Muscle layer of duodenum (tissue), 2 donors: ENCODE measurements around the gene LGALS7B.

ENCODE experiments used
- H3K27ac ChIP-seq: one replicate; pipeline ENCODE4 v1.7.0; 2013; ENCODE audit warnings: mild to moderate bottlenecking, low read length
- H3K27me3 ChIP-seq: one replicate; pipeline ENCODE4 v1.7.0; 2013; ENCODE audit warnings: low read depth, mild to moderate bottlenecking, control low read depth, low read length
- H3K36me3 ChIP-seq, 2 donors: one replicate each; pipeline ENCODE4 v1.7.0; 2013; ENCODE audit warnings: low read length in 2 of 2, control low read depth in 1 of 2, mild to moderate bottlenecking in 1 of 2; ENCODE audit not compliant: insufficient read depth in 2 of 2, control insufficient read depth in 1 of 2
- H3K4me1 ChIP-seq, 2 donors: one replicate each; pipeline ENCODE4 v1.7.0; 2013; ENCODE audit warnings: low read length in 2 of 2, mild to moderate bottlenecking in 2 of 2, control low read depth in 1 of 2, moderate library complexity in 1 of 2; ENCODE audit not compliant: insufficient read depth in 2 of 2, control insufficient read depth in 1 of 2
- H3K4me3 ChIP-seq, 2 donors: one replicate each; pipeline ENCODE4 v1.7.0; 2013; ENCODE audit warnings: low read length in 2 of 2, low read depth in 1 of 2, mild to moderate bottlenecking in 1 of 2
- H3K9me3 ChIP-seq, 2 donors: one replicate each; pipeline ENCODE4 v1.7.0; 2013; ENCODE audit warnings: low read length in 2 of 2, control low read depth in 1 of 2, mild to moderate bottlenecking in 1 of 2; ENCODE audit not compliant: control insufficient read depth in 1 of 2
- donor health status: healthy.

The LGALS7B gene

GRCh38 chr19:38788478-38789243, at the start of gene LGALS7B:
Gene LGALS7B, plus strand, starts transcription at chr19:38789200. Its CDS starts 27 bp downstream, at chr19:38789227.
- Histone ChIP-seq H3K9me3 (no peaks in the 10 kb centered on the region), H3K36me3 (no peaks in the 10 kb centered on the region), H3K27me3 (no peaks in the 10 kb centered on the region), H3K27ac (no peak within 1 kb of the TSS), H3K4me3 (no peak within 1 kb of the TSS), H3K4me1 (peaks cover 0 to 4% of the 10 kb centered on the region in 2 donors)

- Histone ChIP-seq H3K4me1 (peaks cover 0 to 5% of the 10 kb centered on the region in 2 donors), H3K27ac (no peak overlapping the region), H3K27me3 (no peaks in the 10 kb centered on the region), H3K9me3 (no peaks in the 10 kb centered on the region), H3K36me3 (no peaks in the 10 kb centered on the region), H3K4me3 (no peak overlapping the region)
Observed at GRCh38 chr19:38739440-38740256, 49.4 kb upstream of the LGALS7B start.

GRCh38 chr19:38740257-38740592, 48.8 kb upstream of the LGALS7B start:
- Histone ChIP-seq H3K4me1 (peaks cover 0 to under 1% of the 10 kb centered on the region in 2 donors), H3K9me3 (no peaks in the 10 kb centered on the region), H3K36me3 (no peaks in the 10 kb centered on the region), H3K27ac (no peak overlapping the region), H3K4me3 (no peak overlapping the region), H3K27me3 (no peaks in the 10 kb centered on the region)

DNA sequence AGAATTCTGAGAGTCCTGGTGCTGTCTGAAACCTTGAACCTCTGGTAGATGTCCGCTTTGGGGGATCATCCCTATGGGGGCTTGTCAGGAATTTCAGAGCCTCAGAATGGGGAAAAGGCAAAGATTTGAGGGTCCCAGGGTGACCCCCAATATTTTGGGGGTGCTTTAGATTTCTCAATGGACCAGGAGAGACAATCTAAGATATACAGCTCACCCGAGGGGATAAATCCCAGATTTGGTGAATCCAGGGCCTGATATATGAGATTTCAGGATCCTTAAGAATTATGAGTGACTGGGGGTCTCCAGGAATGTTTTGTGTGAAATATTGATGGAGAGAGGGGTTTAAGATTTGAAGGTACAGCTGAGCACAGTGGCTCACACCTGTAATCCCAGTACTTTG, 48.1 kb upstream of the LGALS7B start:
- Histone ChIP-seq H3K27me3 (no peaks in the 10 kb centered on the region), H3K4me1 (no peaks in the 10 kb centered on the region), H3K36me3 (no peaks in the 10 kb centered on the region), H3K27ac (no peak overlapping the region), H3K9me3 (no peaks in the 10 kb centered on the region), H3K4me3 (no peak overlapping the region)

- Histone ChIP-seq H3K4me3 (no peak overlapping the region), H3K4me1 (no peaks in the 10 kb centered on the region), H3K36me3 (no peaks in the 10 kb centered on the region), H3K27me3 (no peaks in the 10 kb centered on the region), H3K27ac (no peak overlapping the region), H3K9me3 (no peaks in the 10 kb centered on the region)
Observed at GRCh38 chr19:38741670-38742069, 47.3 kb upstream of the LGALS7B start.

- Histone ChIP-seq H3K27ac (no peak overlapping the region), H3K36me3 (no peaks in the 10 kb centered on the region), H3K27me3 (no peaks in the 10 kb centered on the region), H3K4me3 (no peak overlapping the region), H3K9me3 (no peaks in the 10 kb centered on the region), H3K4me1 (no peaks in the 10 kb centered on the region)
Observed at GRCh38 chr19:38742296-38742695, 46.7 kb upstream of the LGALS7B start.

DNA sequence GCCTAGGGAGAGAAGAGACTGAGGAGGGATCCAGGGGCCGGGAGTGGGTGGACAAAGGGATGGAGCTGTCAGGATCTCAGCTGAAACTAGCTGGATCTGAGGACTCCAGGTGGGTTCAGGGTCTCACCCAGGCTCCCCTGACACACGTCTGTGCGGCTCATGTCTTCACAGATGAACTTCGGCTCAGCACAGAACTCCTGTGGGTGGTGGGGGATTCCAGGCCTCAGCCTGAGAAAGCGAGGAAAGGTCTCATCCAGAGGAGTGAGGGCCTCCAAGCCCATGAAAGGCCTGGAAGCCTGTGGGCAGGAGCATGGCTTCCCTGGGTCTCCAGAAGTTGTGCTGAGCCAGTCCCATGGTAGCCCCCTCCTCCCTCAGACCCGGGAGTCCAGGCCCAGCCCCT, 46.1 kb upstream of the LGALS7B start:
- Histone ChIP-seq H3K27ac (no peak overlapping the region), H3K36me3 (no peaks in the 10 kb centered on the region), H3K9me3 (no peaks in the 10 kb centered on the region), H3K27me3 (no peaks in the 10 kb centered on the region), H3K4me3 (no peak overlapping the region), H3K4me1 (no peaks in the 10 kb centered on the region)

GRCh38 chr19:38743394-38744297, 45.4 kb upstream of the LGALS7B start:
- Histone ChIP-seq H3K4me1 (no peaks in the 10 kb centered on the region), H3K27me3 (no peaks in the 10 kb centered on the region), H3K27ac (no peak overlapping the region), H3K4me3 (no peak overlapping the region), H3K36me3 (no peaks in the 10 kb centered on the region), H3K9me3 (no peaks in the 10 kb centered on the region)

GRCh38 chr19:38744298-38744681, 44.7 kb upstream of the LGALS7B start, which contains the start of gene CAPN12:
Gene CAPN12, minus strand, starts transcription at chr19:38744474. Its CDS starts 309 bp downstream, at chr19:38744165.
- no peaks in the 10 kb centered on the region for H3K27me3 ChIP-seq
- no peak within 1 kb of the TSS for H3K27ac ChIP-seq
- H3K4me1 ChIP-seq: no peaks in the 10 kb centered on the region
- H3K9me3 ChIP-seq: no peaks in the 10 kb centered on the region
- no peak within 1 kb of the TSS for H3K4me3 ChIP-seq
- no peaks in the 10 kb centered on the region for H3K36me3 ChIP-seq

DNA sequence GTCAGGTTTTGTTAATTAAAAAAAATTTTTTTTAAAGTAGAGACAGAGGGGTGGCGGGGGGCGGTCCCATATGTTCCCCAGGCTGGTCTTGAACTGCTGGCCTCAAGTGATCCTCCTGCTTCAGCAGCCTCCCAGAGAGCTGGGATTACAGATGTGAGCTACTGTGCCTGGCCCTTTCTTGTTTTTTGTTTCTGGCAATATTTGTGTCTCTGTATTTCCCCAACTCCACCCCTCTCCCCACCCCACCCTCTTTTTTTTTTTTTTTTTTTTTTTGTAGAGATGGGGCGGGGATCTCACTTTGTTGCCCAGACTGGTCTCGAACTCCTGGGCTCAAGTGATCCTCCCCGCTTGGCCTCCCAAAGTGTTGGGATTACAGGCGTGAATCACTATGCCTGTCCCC, 44.1 kb upstream of the LGALS7B start:
- H3K27me3 ChIP-seq: no peaks in the 10 kb centered on the region
- no peak overlapping the region for H3K4me3 ChIP-seq
- H3K36me3 ChIP-seq: no peaks in the 10 kb centered on the region
- H3K9me3 ChIP-seq: no peaks in the 10 kb centered on the region
- no peaks in the 10 kb centered on the region for H3K4me1 ChIP-seq
- H3K27ac ChIP-seq: no peak overlapping the region

GRCh38 chr19:38745316-38745715, 43.7 kb upstream of the LGALS7B start:
- Histone ChIP-seq H3K27me3 (no peaks in the 10 kb centered on the region), H3K36me3 (no peaks in the 10 kb centered on the region), H3K9me3 (no peaks in the 10 kb centered on the region), H3K4me1 (no peaks in the 10 kb centered on the region), H3K27ac (no peak overlapping the region), H3K4me3 (no peak overlapping the region)
